H9 (cell line): ENCODE results near the gene RHEX. TPM values are rescaled to one million over a fixed set of nuclear protein-coding genes. Genes with fewer than 3 reads are reported as not detected.

Experiments used
- DNase-seq: peaks from one replicate; pipeline ENCODE4 v3.0.0-alpha.2; 2017
- H2AFZ ChIP-seq: one replicate; pipeline ENCODE4 v1.6.1; 2013; ENCODE audit warnings: mild to moderate bottlenecking, low read length, control low read depth, moderate library complexity
- H2AK5ac ChIP-seq: 2 replicates; pipeline ENCODE4 v1.6.1; 2013; ENCODE audit warnings: low read length, control low read depth, mixed read lengths; ENCODE audit not compliant: insufficient read length
- H2BK120ac ChIP-seq: one replicate; pipeline ENCODE4 v1.6.1; 2013; ENCODE audit warnings: low read depth, mild to moderate bottlenecking, low read length, control low read depth, inconsistent platforms; ENCODE audit not compliant: poor library complexity, severe bottlenecking
- H2BK12ac ChIP-seq: 2 replicates; pipeline ENCODE4 v1.6.1; 2013; ENCODE audit warnings: low read length, control low read depth, mixed read lengths, low read depth; ENCODE audit not compliant: insufficient read length
- H2BK15ac ChIP-seq: 2 replicates; pipeline ENCODE4 v1.6.1; 2013; ENCODE audit warnings: low read depth, low read length, control low read depth
- H2BK20ac ChIP-seq: one replicate; pipeline ENCODE4 v1.6.1; 2013; ENCODE audit warnings: low read depth, mild to moderate bottlenecking, low read length, control low read depth, inconsistent platforms; ENCODE audit not compliant: poor library complexity, severe bottlenecking
- H2BK5ac ChIP-seq: 2 replicates; pipeline ENCODE4 v1.6.1; 2013; ENCODE audit warnings: low read length, control low read depth, mixed read lengths; ENCODE audit not compliant: insufficient read length
- H3K14ac ChIP-seq: 2 replicates; pipeline ENCODE4 v1.6.1; 2013; ENCODE audit warnings: low read length, control low read depth; ENCODE audit not compliant: insufficient read depth
- H3K18ac ChIP-seq: 2 replicates; pipeline ENCODE4 v1.6.1; 2013; ENCODE audit warnings: low read depth, mild to moderate bottlenecking, mixed read lengths, low read length, control low read depth; ENCODE audit not compliant: insufficient read length
- H3K23ac ChIP-seq: 2 replicates; pipeline ENCODE4 v1.6.1; 2013; ENCODE audit warnings: low read length, control low read depth, mixed read lengths, low read depth; ENCODE audit not compliant: insufficient read length
- H3K23me2 ChIP-seq: 2 replicates; pipeline ENCODE4 v1.6.1; 2013; ENCODE audit warnings: low read depth, mild to moderate bottlenecking, mixed read lengths, low read length, control low read depth; ENCODE audit not compliant: insufficient read length, poor library complexity, severe bottlenecking
- H3K27ac ChIP-seq: 2 replicates; pipeline ENCODE4 v1.5.1; 2013; ENCODE audit warnings: low read length, control low read depth, mixed read lengths, low read depth; ENCODE audit not compliant: insufficient read length
- H3K27me3 ChIP-seq: 2 replicates; pipeline ENCODE4 v1.6.1; 2013; ENCODE audit warnings: low read length, control low read depth, inconsistent platforms; ENCODE audit not compliant: insufficient read depth
- H3K4ac ChIP-seq: 2 replicates; pipeline ENCODE4 v1.6.1; 2013; ENCODE audit warnings: low read depth, mild to moderate bottlenecking, control low read depth, inconsistent platforms, low read length, moderate library complexity
- H3K4me1 ChIP-seq: 2 replicates; pipeline ENCODE4 v1.6.1; 2013; ENCODE audit warnings: low read length, control low read depth, inconsistent platforms; ENCODE audit not compliant: insufficient read depth
- H3K4me2 ChIP-seq: 2 replicates; pipeline ENCODE4 v1.6.1; 2013; ENCODE audit warnings: low read length, control low read depth, mixed read lengths; ENCODE audit not compliant: insufficient read length, insufficient read depth
- H3K56ac ChIP-seq: 2 replicates; pipeline ENCODE4 v1.6.1; 2013; ENCODE audit warnings: low read depth, mild to moderate bottlenecking, mixed read lengths, low read length, control low read depth; ENCODE audit not compliant: insufficient read length
- H3K79me1 ChIP-seq: 2 replicates; pipeline ENCODE4 v1.6.1; 2013; ENCODE audit warnings: low read depth, mild to moderate bottlenecking, moderate library complexity, low read length, control low read depth, inconsistent platforms; ENCODE audit not compliant: insufficient read depth, poor library complexity, severe bottlenecking
- H3K79me2 ChIP-seq: 2 replicates; pipeline ENCODE4 v1.6.1; 2013; ENCODE audit warnings: low read length, control low read depth, inconsistent platforms; ENCODE audit not compliant: insufficient read depth
- H3K9ac ChIP-seq: 2 replicates; pipeline ENCODE4 v1.6.1; 2013; ENCODE audit warnings: low read length, control low read depth, mixed read lengths; ENCODE audit not compliant: insufficient read length; ENCODE audit errors: extremely low read depth
- H3K9me3 ChIP-seq: one replicate; pipeline ENCODE4 v1.6.1; 2013; ENCODE audit warnings: low read depth, low read length, inconsistent platforms; ENCODE audit not compliant: control insufficient read depth
- H3T11ph ChIP-seq: one replicate; pipeline ENCODE4 v1.6.1; 2013; ENCODE audit warnings: mild to moderate bottlenecking, low read length, control low read depth, inconsistent platforms
- H4K20me1 ChIP-seq: one replicate; pipeline ENCODE4 v1.6.1; 2013; ENCODE audit not compliant: control insufficient read depth, insufficient read length, insufficient read depth
- H4K5ac ChIP-seq: 2 replicates; pipeline ENCODE4 v1.6.1; 2013; ENCODE audit warnings: low read depth, mild to moderate bottlenecking, mixed read lengths, low read length, control low read depth; ENCODE audit not compliant: insufficient read length
- H4K8ac ChIP-seq: replicated peaks from 2 replicates; pipeline ENCODE4 v1.6.1; 2013; ENCODE audit warnings: low read length, control low read depth, mixed read lengths, low read depth; ENCODE audit not compliant: insufficient read length
- H4K91ac ChIP-seq: 2 replicates; pipeline ENCODE4 v1.6.1; 2013; ENCODE audit warnings: low read depth, mild to moderate bottlenecking, moderate library complexity, mixed read lengths, low read length, control low read depth; ENCODE audit not compliant: insufficient read length
- H3K27ac Mint-ChIP-seq, 3 experiments: 2 replicates in 2 of 3; 3 replicates in 1 of 3; pipeline ENCODE4 v1.8.0; 2020 to 2021; ENCODE audit warnings: mixed read lengths in 3 of 3, mild to moderate bottlenecking in 1 of 3, moderate library complexity in 1 of 3
- H3K27me3 Mint-ChIP-seq: 2 replicates; pipeline ENCODE4 v1.8.0; 2021; ENCODE audit warnings: low read depth, mild to moderate bottlenecking, moderate library complexity, mixed read lengths
- H3K36me3 Mint-ChIP-seq, 3 experiments: 2 replicates in 2 of 3; 3 replicates in 1 of 3; pipeline ENCODE4 v1.8.0; 2020 to 2021; ENCODE audit warnings: low read depth in 3 of 3, mixed read lengths in 3 of 3; ENCODE audit not compliant: insufficient read depth in 1 of 3
- H3K4me1 Mint-ChIP-seq, 2 experiments: 2 replicates each; pipeline ENCODE4 v1.8.0; 2020; ENCODE audit warnings: mixed read lengths in 2 of 2
- H3K4me3 Mint-ChIP-seq, 2 experiments: 2 replicates in 1 of 2; 3 replicates in 1 of 2; pipeline ENCODE4 v1.8.0; 2020 to 2021; ENCODE audit warnings: mild to moderate bottlenecking in 2 of 2, mixed read lengths in 2 of 2, moderate library complexity in 1 of 2
- H3K9me3 Mint-ChIP-seq, 2 experiments: 2 replicates in 1 of 2; 3 replicates in 1 of 2; pipeline ENCODE4 v1.8.0; 2020; ENCODE audit warnings: mild to moderate bottlenecking in 2 of 2, mixed read lengths in 2 of 2, moderate library complexity in 1 of 2
- WGBS: extraction: QIAGEN DNeasy Blood & Tissue Kit; methylation state at CpG from one replicate; pipeline ENCODE4 v1.1.7; 2013; ENCODE audit warnings: missing lambda C conversion rate, low lambda C conversion rate, mixed read lengths; ENCODE audit not compliant: insufficient read length; ENCODE audit errors: extremely low coverage; 5-methylcytosine and 5-hydroxymethylcytosine counted together
- total RNA-seq: library from RNA; stranded (reverse); gene quantifications from 2 replicates; pipeline ENCODE4 v1.2.1, GENCODE V29; 2021
- TF ChIP-seq, protein P1 (sequence below): fragments of 200-600 bp; sonication (generic); conservative IDR thresholded peaks from 3 replicates; pipeline ENCODE4 v1.8.0; 2021; ENCODE audit warnings: antibody characterized with exemption, mild to moderate bottlenecking

RHEX gene
- total RNA-seq, 1 experiment from 2014 or later = not detected

DNA sequence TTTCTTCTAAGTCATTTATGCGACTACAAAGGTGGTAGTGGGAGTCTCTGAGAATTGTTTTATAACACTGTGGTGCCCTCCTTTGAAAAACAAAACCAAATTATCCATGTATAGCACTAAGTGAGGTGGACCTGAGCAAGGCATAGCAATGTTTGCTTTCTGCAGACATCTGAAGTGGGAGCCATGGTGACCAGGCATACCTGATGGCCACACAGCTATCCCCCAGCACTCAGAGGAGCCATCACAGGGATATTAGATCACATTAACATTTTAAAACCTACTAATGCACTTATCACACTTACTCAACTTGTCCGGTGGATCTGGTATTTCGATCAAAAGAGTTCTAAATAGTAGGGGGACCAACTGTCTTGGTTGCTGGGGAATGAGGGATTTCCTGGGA, 89.0 kb downstream of the RHEX start:
- H3K79me1 ChIP-seq = no peaks in the 10 kb centered on the region
- H2AK5ac ChIP-seq = no peak overlapping the region
- H2BK20ac ChIP-seq = no peak overlapping the region
- H4K5ac ChIP-seq = no peak overlapping the region
- no peak overlapping the region for H2AFZ ChIP-seq
- H3K23me2 ChIP-seq = no peaks in the 10 kb centered on the region
- Mint-ChIP-seq H3K27ac (no peak overlapping the region), H3K27me3 (peaks cover 9% of the 10 kb centered on the region), H3K4me3 (no peak overlapping the region), H3K4me1 (peaks cover 5 to 9% of the 10 kb centered on the region in 2 experiments), H3K9me3 (peaks cover 0 to 2% of the 10 kb centered on the region in 2 experiments; a peak in 3 of 5 replicates), H3K36me3 (peaks cover 0 to 5% (median 0%) of the 10 kb centered on the region in 3 experiments; a peak in 3 of 7 replicates)
- no peak overlapping the region for H2BK12ac ChIP-seq
- no peak overlapping the region for H3K9ac ChIP-seq
- no peaks in the 10 kb centered on the region; the same call in 1 of the 2 replicates for H3K4me1 ChIP-seq
- no peaks in the 10 kb centered on the region for H3K9me3 ChIP-seq
- H3K18ac ChIP-seq = no peak overlapping the region
- DNase-seq = no peak
- no peak overlapping the region for H2BK15ac ChIP-seq
- no peak overlapping the region for H4K91ac ChIP-seq
- H3K79me2 ChIP-seq = no peaks in the 10 kb centered on the region
- H4K8ac ChIP-seq = no peak overlapping the region
- no peak overlapping the region for H3K4me2 ChIP-seq
- H3K4ac ChIP-seq = no peak overlapping the region
- no peak overlapping the region for H3T11ph ChIP-seq
- no peaks in the 10 kb centered on the region for H4K20me1 ChIP-seq
- no peaks in the 10 kb centered on the region for H3K27me3 ChIP-seq
- no peak overlapping the region for H2BK5ac ChIP-seq
- no peak overlapping the region for H3K14ac ChIP-seq
- no peak overlapping the region for H3K23ac ChIP-seq
- TF ChIP-seq, protein P1, sequence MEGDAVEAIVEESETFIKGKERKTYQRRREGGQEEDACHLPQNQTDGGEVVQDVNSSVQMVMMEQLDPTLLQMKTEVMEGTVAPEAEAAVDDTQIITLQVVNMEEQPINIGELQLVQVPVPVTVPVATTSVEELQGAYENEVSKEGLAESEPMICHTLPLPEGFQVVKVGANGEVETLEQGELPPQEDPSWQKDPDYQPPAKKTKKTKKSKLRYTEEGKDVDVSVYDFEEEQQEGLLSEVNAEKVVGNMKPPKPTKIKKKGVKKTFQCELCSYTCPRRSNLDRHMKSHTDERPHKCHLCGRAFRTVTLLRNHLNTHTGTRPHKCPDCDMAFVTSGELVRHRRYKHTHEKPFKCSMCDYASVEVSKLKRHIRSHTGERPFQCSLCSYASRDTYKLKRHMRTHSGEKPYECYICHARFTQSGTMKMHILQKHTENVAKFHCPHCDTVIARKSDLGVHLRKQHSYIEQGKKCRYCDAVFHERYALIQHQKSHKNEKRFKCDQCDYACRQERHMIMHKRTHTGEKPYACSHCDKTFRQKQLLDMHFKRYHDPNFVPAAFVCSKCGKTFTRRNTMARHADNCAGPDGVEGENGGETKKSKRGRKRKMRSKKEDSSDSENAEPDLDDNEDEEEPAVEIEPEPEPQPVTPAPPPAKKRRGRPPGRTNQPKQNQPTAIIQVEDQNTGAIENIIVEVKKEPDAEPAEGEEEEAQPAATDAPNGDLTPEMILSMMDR = no peak
- WGBS = no CpG with 5 or more reads among the region's 3 CpGs
- no peak overlapping the region for H2BK120ac ChIP-seq
- no peak overlapping the region for H3K56ac ChIP-seq
- H3K27ac ChIP-seq = no peak overlapping the region
